Measurements from ENCODE around the gene ANKRD11.

DNA sequence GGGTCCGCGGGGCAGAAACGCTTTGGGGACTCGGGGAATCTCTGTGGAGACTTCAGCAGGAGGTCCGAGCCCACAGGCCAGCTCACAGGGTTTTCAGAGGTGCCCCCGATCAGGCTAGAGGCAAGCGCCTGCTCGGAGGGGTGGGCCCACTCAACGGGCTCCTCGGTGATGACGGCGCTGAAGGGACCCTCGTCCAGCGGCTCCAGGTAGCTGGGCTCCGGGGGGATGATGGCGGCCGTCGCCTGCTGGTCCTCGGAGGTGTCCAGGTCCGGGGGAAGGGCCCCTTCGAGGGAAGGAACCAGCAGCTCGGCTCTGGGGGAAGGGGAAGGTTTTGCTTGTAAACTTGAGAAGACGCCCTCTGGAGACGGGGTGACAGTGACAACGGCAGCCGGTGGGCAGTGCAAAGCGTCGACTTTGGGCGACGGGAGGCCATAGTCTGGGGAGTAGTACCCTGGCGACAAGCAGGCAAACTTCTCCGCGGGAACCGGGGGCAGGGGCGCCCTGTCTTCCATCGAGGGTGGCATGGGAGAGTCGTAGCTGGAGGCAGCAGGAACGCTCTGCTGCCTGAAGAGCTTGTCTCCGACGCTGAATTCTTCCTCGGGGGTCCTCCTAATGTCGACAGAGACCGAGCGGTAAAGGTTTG is 209.7 kb downstream of the ANKRD11 start:
- TF ChIP-seq, protein P1, sequence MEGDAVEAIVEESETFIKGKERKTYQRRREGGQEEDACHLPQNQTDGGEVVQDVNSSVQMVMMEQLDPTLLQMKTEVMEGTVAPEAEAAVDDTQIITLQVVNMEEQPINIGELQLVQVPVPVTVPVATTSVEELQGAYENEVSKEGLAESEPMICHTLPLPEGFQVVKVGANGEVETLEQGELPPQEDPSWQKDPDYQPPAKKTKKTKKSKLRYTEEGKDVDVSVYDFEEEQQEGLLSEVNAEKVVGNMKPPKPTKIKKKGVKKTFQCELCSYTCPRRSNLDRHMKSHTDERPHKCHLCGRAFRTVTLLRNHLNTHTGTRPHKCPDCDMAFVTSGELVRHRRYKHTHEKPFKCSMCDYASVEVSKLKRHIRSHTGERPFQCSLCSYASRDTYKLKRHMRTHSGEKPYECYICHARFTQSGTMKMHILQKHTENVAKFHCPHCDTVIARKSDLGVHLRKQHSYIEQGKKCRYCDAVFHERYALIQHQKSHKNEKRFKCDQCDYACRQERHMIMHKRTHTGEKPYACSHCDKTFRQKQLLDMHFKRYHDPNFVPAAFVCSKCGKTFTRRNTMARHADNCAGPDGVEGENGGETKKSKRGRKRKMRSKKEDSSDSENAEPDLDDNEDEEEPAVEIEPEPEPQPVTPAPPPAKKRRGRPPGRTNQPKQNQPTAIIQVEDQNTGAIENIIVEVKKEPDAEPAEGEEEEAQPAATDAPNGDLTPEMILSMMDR (IDR thresholded peaks at IDR 0.05; ENCODE audit: low read depth, low read length, poor library complexity, severe bottlenecking): no peak
- TF ChIP-seq EZH2phosphoT487 (IDR thresholded peaks at IDR 0.05; ENCODE audit: borderline replicate concordance, low read length): no peak

Data from DOHH2 (cell line).